ENCODE data around the gene NLRP2B. TPM values are rescaled to one million over a fixed set of nuclear protein-coding genes. Genes with fewer than 3 reads are reported as not detected.

Gene NLRP2B
- total and polyA plus RNA-seq, 2 donors (not counting 3 experiments of a cell fraction or from before 2014, with no cell fraction given): 0.01 TPM; not detected in 1

DNA sequence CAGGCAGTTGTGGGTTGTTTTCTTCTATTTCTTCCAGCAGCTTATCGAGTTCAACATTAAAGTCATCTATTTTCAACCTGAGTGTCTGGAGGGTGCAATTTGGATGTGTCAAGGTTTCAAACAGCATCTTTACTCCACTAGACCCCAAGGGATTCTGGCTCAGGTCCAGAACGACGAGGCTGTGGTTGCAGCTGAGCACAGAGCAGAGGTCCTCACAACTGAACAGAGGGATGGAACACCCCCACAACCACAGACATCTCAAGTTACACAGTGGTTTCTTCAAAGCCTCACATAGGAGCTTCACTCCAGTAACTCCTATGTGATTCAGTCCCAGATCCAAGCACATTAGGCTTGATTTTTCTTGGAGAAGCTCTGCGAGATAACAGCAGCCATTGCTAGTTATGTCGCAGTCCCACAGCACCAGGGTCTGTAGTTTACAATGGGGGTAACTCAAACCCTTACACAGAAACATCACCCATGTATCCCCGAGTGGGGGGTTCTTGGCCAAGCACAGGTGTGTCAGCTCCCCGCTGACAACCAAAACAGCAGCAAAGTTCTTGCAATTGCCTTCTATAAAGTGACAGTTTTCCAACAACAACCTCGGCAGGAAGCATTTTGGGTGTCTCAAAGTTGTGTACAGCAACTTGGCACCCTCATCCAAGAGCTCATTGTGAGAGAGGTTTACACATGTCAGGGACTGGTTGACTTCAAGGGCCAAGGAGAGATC is 2.8 kb downstream of the NLRP2B start:
- Histone ChIP-seq H3K9ac (replicated peaks; ENCODE audit: extremely low read depth, insufficient read depth, low read length) (no peak overlapping the region), H3K9me1 (replicated peaks; ENCODE audit: control insufficient read depth, extremely low read depth, insufficient read depth, low read length) (no peaks in the 10 kb centered on the region), H4K20me1 (replicated peaks; ENCODE audit: control insufficient read depth, extremely low read depth, insufficient read depth, low read length) (no peaks in the 10 kb centered on the region), H3K79me2 (ENCODE audit: control insufficient read depth, insufficient read depth, low read length) (no peaks in the 10 kb centered on the region), H3K4me3 (replicated peaks in 1 of 3; ENCODE audit: insufficient read depth in 1 of 3, low read depth in 1 of 3, low read length in 3 of 3) (no peak overlapping the region), H3K36me3 (ENCODE audit: control insufficient read depth in 2 of 2, extremely low read depth in 1 of 2, insufficient read depth in 2 of 2, low read length in 2 of 2) (no peaks in the 10 kb centered on the region), H2AFZ (ENCODE audit: low read depth, low read length) (no peak overlapping the region), H3K27me3 (ENCODE audit: control insufficient read depth in 2 of 2, insufficient read depth in 2 of 2, low read length in 2 of 2) (no peaks in the 10 kb centered on the region), H3K9me3 (replicated peaks; ENCODE audit: control insufficient read depth, insufficient read depth, low read length) (no peaks in the 10 kb centered on the region), H3K4me2 (ENCODE audit: insufficient read depth, low read length) (no peak overlapping the region), H3K27ac (ENCODE audit: insufficient read depth, low read depth, low read length) (no peak overlapping the region), H3K4me1 (ENCODE audit: control insufficient read depth, extremely low read depth, insufficient read depth, low read length) (no peaks in the 10 kb centered on the region)
- ChIA-PET CTCF (no interaction called here), POLR2A (no interaction called here)
- dilution Hi-C loops (cut with MboI; ENCODE audit: extremely low pct_ligation_motif_present, low sequenced_read_pairs): no loop called here
- intact Hi-C loops (cut with micrococcal nuclease): no loop called here
- DNase-seq (ENCODE audit: low read depth, low spot score): no peak
- BruUV-seq (replicated peaks): no TSS peak
- TF ChIP-seq EZH2 (IDR thresholded peaks at IDR 0.05; ENCODE audit: borderline replicate concordance, low read depth, low read length, severe bottlenecking) (no peak), POLR2A (IDR thresholded peaks at IDR 0.05; ENCODE audit: low read depth, low read length) (no peak), JUN (IDR thresholded peaks at IDR 0.05; ENCODE audit: borderline replicate concordance, insufficient read depth, insufficient read length, low read depth) (no peak), POLR2AphosphoS5 (IDR thresholded peaks at IDR 0.05; ENCODE audit: insufficient read depth, low read depth, low read length) (no peak), FOS (IDR thresholded peaks at IDR 0.05; ENCODE audit: borderline replicate concordance, insufficient read depth, low read length) (no peak), MYC (IDR thresholded peaks at IDR 0.05; ENCODE audit: low read depth, low read length) (no peak), GATA2 (IDR thresholded peaks at IDR 0.05; ENCODE audit: insufficient read depth, insufficient read length, low read depth, low read length) (no peak)
- TF ChIP-seq, protein P1, sequence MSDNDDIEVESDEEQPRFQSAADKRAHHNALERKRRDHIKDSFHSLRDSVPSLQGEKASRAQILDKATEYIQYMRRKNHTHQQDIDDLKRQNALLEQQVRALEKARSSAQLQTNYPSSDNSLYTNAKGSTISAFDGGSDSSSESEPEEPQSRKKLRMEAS (IDR thresholded peaks at IDR 0.05; ENCODE audit: insufficient read depth, insufficient read length): no peak
- TF ChIP-seq, protein P2, sequence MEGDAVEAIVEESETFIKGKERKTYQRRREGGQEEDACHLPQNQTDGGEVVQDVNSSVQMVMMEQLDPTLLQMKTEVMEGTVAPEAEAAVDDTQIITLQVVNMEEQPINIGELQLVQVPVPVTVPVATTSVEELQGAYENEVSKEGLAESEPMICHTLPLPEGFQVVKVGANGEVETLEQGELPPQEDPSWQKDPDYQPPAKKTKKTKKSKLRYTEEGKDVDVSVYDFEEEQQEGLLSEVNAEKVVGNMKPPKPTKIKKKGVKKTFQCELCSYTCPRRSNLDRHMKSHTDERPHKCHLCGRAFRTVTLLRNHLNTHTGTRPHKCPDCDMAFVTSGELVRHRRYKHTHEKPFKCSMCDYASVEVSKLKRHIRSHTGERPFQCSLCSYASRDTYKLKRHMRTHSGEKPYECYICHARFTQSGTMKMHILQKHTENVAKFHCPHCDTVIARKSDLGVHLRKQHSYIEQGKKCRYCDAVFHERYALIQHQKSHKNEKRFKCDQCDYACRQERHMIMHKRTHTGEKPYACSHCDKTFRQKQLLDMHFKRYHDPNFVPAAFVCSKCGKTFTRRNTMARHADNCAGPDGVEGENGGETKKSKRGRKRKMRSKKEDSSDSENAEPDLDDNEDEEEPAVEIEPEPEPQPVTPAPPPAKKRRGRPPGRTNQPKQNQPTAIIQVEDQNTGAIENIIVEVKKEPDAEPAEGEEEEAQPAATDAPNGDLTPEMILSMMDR (IDR thresholded peaks at IDR 0.05; ENCODE audit: extremely low read depth in 1 of 2, insufficient read depth in 1 of 2, low read depth in 1 of 2, low read length in 2 of 2): no peak
- no peak for FAIRE-seq

All from endothelial cell of umbilical vein (primary cell).